Stimulated activated CD8-positive, alpha-beta memory T cell treated with anti-CD3 and anti-CD28 coated beads, Interleukin-7, amount 100 ng/mL, for 4 hours (primary cell): ENCODE data around the gene ATXN1.

Experiments
- DNase-seq, 2 donors: peaks; one replicate each; pipeline ENCODE4 v3.0.0-alpha.2; 2020; ENCODE audit warnings: low read depth in 2 of 2

ATXN1 gene

DNA sequence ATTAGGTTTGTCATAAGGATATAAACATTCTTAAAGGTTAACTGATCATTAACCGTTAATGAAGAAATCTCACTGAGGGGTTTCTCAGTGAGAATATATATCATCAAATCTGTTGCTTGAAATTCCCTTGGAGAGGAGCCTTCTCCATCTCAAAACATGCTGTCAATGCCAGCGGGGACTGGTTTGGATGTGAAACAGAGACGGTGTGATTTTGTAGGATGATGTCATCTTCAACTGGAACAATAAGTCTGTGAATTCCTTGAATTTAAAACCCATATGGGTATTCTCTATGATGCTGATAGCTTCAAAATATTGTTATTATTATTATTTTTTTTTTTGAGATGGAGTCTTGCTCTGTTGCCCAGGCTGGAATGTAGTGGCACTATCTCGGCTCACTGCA, 447.0 kb downstream of the ATXN1 start:
- no peak for DNase-seq

GRCh38 chr6:16313732-16314131, 447.5 kb downstream of the ATXN1 start:
- DNase-seq: no peak

DNA sequence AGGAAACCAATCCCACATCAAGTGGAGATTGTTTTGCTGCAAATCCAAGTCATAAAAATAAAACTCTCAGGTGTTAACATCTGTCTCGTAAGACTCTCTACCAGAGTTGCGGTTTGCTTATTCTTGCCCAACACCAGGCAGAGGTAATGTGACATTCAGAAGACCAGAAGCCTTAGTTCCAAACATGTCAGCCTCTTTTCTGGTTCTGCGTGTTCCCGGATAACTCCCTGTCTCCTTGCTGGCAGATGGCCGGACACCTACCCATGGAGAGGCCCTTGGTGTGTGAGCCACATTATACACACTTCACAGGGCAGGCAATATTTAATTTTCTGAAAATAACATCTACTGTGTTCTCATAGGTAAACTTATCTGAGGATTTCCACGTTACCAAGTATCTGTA, 449.5 kb downstream of the ATXN1 start:
- DNase-seq: no peak

DNA sequence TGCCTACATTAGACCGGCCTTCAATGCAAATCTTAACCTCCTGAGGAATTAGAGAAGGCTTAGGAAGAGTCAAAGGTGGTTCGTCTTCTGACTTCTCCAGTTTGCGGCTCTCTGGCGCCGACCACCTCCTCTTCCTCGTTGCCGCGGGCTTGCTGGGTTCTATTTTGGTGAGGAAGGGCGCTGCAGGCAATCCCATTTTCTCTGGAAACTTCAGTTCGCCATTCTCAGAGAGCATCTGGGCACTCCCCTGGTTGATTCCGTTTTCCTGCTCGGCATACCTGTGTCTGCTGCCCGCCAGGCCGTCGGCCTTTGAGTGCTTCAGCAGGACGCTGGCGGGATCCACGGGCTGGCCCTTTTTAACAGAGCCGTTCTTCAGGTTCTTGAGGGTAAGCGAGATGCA, 454.9 kb downstream of the ATXN1 start:
- DNase-seq: no peak

GRCh38 chr6:16305788-16306187, 455.5 kb downstream of the ATXN1 start:
- no peak for DNase-seq

- DNase-seq: no peak
These were observed 456.0 kb downstream of the ATXN1 start for GRCh38 chr6:16305246-16305725.

DNA sequence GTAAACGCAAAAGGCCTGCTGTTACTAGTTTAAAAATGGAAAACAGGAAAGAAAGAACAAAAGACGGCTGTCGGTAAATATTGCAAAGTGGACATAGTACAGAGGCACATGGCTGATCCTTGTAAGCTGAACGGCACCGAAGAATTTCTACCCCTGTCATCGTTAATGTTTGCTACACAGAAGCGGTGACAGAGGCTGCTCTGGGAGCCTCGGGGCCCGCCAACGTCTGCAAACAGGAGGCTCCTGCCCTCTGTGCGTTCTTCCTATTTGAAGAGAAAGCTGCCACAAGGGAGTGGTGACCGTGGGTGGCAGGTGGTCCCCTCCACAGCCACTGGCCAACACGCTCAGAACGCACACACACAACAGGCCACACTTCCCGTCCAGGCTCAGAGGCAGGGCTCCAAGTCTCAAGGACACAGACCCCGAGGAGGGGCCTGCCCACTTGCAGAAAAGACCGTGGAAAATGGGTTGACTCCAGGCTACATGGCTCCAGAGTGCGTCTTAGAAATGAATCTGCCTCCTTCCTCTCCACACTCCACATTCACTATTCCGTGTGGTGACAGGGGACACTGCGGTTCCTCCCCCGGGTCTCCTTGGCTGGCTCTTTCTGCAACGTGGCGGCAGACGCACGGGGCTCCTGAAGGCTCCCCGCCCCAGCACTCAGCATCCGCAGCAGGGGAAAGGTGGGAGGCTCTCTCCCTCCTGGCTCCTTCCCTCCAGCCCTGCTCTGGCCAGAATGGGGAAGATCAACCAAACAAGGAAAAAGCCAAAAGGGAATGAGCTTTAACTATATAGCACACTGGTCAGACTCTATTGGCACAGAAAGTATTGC, 458.3 kb downstream of the ATXN1 start:
- DNase-seq: no peak

DNA sequence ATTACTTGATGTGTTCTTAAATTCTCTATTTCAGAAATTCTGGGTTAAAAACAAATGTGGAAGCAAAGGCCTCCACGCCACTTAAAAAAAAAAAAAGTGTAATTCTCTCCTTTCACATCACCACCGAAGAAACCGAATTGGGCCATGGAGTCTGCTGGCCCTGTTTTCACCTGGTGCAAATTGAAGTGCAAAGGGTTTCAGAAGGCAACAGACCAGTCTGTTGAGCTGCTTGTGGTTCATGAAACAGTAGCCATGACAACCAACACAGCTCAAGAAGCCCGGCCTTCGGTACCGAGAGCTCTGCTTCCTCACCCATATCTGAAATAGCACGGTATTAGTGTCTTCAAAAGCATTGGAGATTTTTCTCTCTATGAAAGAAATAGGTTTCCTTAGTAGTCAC, 459.7 kb downstream of the ATXN1 start:
- no peak for DNase-seq

DNA sequence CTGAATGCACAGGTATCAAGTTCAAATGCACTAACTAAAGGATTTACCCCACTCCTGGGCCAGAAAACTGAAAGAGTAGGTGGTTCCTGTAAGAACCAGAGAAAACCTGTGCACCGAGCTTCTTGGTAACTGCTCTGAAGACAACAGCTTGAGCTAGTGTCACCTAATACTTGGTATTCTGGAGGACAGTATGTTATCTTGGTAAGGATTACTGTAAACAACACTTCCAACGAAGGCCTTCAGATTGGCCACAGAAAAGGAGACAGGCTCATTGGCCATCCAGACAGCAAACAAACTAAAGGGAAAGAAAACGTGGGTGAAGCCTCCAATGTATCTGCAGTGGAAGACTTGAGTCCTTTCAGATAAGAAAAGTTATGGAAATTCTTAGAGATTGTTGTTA, 461.4 kb downstream of the ATXN1 start:
- DNase-seq: no peak

DNA sequence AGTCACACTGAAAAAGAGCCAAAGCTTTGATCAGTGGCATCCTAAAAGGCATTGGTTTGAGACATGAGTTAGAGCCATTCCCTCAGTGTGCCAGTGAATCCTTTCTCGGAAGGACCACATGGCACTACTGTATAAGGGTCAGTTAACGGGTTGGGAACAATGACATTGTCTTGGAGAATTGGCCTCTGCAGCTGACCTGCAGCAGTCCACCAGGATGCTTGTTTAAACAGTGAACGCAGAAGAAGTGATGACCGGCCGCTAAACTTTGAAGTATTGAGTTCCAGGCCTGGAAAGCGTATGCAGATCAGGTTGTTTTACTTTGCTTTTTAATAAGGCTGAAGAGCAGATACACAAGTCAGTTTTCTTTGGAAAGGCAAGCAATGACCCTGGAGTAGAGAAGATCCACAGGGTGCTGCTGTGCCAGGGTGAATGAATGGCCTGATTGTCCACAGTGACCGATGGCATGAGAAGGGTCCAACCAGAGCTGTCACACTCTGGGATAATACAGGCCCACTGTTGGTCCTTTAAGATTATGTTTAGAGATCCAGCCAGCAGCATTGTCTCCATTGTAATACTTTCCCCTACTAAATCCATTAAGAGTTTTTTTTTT, 465.1 kb downstream of the ATXN1 start:
- DNase-seq: no peak

GRCh38 chr6:16295471-16295870, 465.8 kb downstream of the ATXN1 start:
- DNase-seq: no peak

DNA sequence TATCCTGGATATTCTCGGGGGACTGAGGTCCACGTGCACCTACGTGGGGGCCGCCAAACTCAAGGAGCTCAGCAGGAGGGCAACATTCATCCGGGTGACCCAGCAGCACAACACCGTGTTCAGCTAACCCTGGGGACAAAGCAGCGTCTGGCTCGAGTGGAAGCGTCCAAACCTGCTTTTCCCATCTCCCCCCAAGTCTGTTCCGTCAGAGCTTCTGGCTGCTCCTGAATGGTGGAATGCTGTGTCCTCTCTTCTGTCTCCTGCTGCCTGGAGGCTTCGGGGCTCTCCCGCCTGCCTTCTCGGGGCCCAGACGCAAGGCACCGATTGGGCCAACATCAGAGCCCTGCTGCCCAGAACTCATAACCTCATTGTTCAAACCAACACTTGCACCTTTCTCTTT, 466.2 kb downstream of the ATXN1 start:
- DNase-seq: no peak

DNA sequence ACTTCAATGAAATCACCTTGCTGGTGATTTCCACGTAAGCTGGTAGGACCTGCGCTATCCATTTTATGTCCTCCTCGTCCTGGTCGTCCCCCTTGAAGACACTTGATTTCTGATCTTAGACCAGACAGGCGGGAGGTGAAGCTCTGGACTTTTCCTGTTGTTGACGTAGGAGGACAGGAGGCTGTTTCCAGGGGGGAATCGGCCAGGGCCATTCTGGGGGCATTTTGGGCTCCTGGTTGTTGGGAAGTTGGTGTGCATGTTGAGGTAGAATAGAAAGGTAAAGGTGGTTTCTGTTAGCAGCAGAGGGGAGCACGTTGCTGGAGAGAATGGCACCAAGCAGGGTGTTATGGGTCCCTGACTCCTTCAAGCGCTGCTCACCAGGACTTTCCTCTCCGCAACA, 466.9 kb downstream of the ATXN1 start:
- DNase-seq: no peak

- DNase-seq: no peak
These were observed 468.3 kb downstream of the ATXN1 start for GRCh38 chr6:16292942-16293341.

- no peak for DNase-seq
These were observed 468.8 kb downstream of the ATXN1 start for GRCh38 chr6:16292432-16292831.

GRCh38 chr6:16291739-16292138, 469.5 kb downstream of the ATXN1 start:
- DNase-seq: no peak

DNA sequence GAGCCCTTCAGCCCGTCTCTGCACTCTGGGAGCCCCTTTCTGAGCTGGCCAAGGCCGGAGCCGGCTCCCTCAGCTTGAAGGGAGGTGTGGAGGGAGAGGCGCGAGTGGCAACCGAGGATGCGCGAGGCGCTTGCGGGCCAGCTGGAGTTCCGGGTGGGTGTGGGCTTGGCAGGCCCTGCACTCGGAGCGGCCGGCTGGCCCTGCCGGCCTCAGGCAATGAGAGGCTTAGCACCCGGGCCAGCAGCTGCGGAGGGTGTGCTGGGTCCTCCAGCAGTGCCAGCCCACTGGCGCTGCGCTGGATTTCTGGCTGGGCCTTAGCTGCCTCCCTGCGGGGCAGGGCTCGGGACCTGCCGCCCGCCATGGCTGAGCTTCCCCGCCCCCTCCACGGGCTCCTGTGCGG, 473.1 kb downstream of the ATXN1 start:
- no peak for DNase-seq

DNA sequence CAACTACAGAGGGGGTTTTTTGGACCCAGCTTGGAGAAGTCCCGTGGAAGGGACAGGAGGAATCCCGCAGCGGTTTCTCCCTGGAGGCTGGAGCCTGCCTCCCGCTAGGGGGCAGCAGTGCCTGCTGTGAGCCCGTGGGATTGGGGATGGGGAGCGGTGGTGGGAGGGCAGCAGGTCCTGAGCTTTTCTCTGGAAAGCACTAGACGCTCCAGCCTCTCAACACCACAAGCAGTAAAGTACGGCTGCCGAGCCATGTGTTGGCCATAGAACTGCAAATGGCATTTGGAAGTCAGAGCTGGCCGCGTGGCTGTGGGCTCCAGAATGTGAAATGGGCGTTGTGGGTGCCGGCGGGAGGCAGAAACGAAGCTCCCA, 475.1 kb downstream of the ATXN1 start:
- no peak for DNase-seq

DNA sequence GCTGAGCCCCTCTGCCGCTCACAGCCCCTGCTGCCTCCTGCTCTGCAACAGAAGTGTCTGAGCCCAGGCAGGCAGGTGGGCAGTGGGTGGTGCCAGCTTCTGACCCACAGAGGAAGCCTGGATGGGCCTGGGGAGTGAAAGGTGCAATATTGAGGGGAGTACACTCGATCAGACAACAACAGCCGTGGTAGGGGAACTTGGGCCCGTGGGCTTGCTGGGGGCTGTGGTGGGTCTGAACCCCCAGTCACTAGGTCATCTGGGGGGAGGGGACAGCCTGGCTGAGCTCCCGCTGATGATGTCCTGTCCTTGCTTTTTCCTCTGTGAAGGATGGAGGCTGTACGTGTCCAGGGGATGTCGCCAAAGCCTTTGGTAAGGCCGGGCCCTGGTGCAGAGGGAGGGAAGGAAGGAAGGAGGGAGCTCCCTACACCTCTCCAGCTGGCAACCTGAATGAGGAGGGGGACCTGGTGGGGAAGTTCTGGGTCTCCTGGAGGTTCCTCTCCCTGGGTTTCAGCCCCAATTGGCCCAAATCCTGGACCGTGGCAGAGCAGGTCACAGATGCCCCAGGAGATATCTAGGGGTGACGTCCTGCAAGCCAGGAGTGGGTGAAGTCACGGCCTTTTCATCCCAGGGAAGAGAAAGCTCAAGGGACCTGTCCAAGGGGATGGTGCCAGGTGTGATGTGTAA, 475.7 kb downstream of the ATXN1 start:
- DNase-seq: no peak

- no peak for DNase-seq
These were observed 476.8 kb downstream of the ATXN1 start for GRCh38 chr6:16284472-16284871.

- DNase-seq: no peak
These were observed 478.9 kb downstream of the ATXN1 start for GRCh38 chr6:16282370-16282769.

DNA sequence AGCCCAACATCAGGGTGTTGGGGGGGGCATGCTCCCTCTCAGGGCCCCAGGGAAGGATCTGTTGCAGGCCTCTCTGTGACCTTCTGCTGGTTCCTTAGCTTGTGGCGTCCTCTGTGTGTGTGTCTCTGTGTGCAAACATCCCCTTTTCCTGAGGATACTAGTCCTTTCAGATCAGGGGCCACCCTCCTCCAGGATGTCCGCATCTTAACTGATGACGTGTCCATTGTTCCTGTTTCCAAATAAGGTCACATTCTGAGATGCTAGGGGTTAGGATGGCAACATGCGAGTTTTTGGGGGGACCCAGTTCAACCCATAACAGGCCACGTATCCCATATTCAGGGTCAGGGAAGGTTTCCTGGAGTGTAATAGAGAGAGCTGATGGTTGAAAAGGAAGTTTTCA, 482.0 kb downstream of the ATXN1 start:
- DNase-seq: no peak

GRCh38 chr6:16278750-16279149, 482.5 kb downstream of the ATXN1 start:
- DNase-seq: no peak
